ENCODE measurements around the gene RALGAPA2. TPM values are rescaled to one million over a fixed set of nuclear protein-coding genes. Genes with fewer than 3 reads are reported as not detected.

RALGAPA2 gene
- total RNA-seq, 1 experiment from 2014 or later = 9.8 TPM

DNA sequence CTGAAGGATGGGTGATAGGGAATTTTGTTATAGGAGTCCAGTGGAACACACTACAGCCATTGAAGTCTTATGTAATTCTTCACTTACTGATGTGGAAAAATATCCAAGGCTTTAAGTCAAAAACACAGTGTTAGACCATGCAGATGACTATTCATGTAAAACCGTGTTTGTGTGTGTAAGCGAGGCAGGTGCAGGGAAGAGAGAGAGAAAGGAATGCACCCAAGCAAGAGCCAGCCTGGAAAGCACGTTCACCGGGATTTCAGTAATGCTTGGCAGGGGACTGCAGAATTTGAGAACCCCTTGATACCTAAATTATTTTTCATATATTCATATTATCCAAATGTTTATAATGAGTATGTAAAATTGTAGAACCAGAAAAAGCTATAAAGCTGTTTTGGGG is 17.9 kb downstream of the RALGAPA2 start:
- no peaks in the 10 kb centered on the region for H3K9me2 ChIP-seq (replicated peaks; ENCODE audit: low read length)
- no peak overlapping the region for H3K9ac ChIP-seq (ENCODE audit: low read length)
- ChIA-PET POLR2A (ENCODE audit: unreplicated experiment) (no interaction called here), CTCF (no interaction called here)
- DNase-seq (no peak), ATAC-seq (no peak)
- H3K4me2 ChIP-seq (ENCODE audit: low read length) = no peak overlapping the region
- H3K4me1 ChIP-seq (ENCODE audit: insufficient read depth, low read length) = peaks cover 12% of the 10 kb centered on the region
- H3K27ac ChIP-seq (ENCODE audit: low read length) = no peak overlapping the region
- no peaks in the 10 kb centered on the region for H3K36me3 ChIP-seq (ENCODE audit: low read depth, low read length)
- intact Hi-C loops (cut with micrococcal nuclease) = no loop called here
- 0 out of 2 replicates have a peak, but pooled peaks cover 7% of the 10 kb centered on the region for H3K79me2 ChIP-seq (ENCODE audit: low read length)
- no peaks in the 10 kb centered on the region for H3K9me3 ChIP-seq (ENCODE audit: low read length)
- no peaks in the 10 kb centered on the region for H3F3A ChIP-seq (ENCODE audit: low read length, unreplicated experiment)
- H3K27me3 ChIP-seq (ENCODE audit: low read length) = no peaks in the 10 kb centered on the region
- TF ChIP-seq EZH2phosphoT487 (IDR thresholded peaks at IDR 0.05; ENCODE audit: borderline replicate concordance, low read length) (no peak), EZH2 (IDR thresholded peaks at IDR 0.05; ENCODE audit: low read length, unreplicated experiment) (no peak), CTCF (conservative IDR thresholded peaks at IDR 0.05; ENCODE audit: low read depth, low read length) (no peak)
- H4K20me1 ChIP-seq (ENCODE audit: low read length) = peaks cover 8% of the 10 kb centered on the region; the same call in 1 of the 2 replicates
- H3K4me3 ChIP-seq (ENCODE audit: low read length) = no peak overlapping the region
- no peak overlapping the region for H2AFZ ChIP-seq (ENCODE audit: low read length)
- BruUV-seq (replicated peaks) = no TSS peak

DNA sequence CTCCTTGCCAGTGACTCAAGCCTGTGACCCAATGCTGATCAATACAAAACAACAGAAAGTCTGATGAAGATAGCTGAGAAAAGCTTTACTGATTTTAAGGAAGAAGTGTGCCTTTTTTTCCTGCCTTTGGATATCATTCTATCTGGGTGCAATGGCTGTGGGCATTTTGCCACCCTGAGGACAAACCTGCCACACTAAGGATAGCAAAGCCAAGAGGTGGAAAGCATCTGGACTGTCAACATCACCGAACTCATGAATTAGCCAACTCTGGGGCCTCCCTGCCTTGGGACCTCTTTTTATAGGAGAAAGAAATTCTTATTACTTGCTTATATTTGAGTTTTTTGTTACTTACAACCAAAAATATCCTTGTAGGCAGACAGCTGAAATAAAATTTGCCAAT is 19.9 kb downstream of the RALGAPA2 start:
- H3K9me2 ChIP-seq (replicated peaks; ENCODE audit: low read length) = no peaks in the 10 kb centered on the region
- ATAC-seq (no peak), DNase-seq (no peak)
- no peak overlapping the region for H3K4me2 ChIP-seq (ENCODE audit: low read length)
- POLR2A ChIA-PET (ENCODE audit: unreplicated experiment) = no interaction called here
- no peaks in the 10 kb centered on the region for H3F3A ChIP-seq (ENCODE audit: low read length, unreplicated experiment)
- H3K4me3 ChIP-seq (ENCODE audit: low read length) = no peak overlapping the region
- no peak overlapping the region for H2AFZ ChIP-seq (ENCODE audit: low read length)
- H4K20me1 ChIP-seq (ENCODE audit: low read length) = no peaks in the 10 kb centered on the region
- no peak overlapping the region for H3K9ac ChIP-seq (ENCODE audit: low read length)
- intact Hi-C loops (cut with micrococcal nuclease) = no loop called here
- H3K79me2 ChIP-seq (ENCODE audit: low read length) = 0 out of 2 replicates have a peak, but pooled peaks cover 2% of the 10 kb centered on the region
- H3K4me1 ChIP-seq (ENCODE audit: insufficient read depth, low read length) = no peaks in the 10 kb centered on the region
- H3K27ac ChIP-seq (ENCODE audit: low read length) = no peak overlapping the region
- TF ChIP-seq EZH2phosphoT487 (IDR thresholded peaks at IDR 0.05; ENCODE audit: borderline replicate concordance, low read length) (no peak), EZH2 (IDR thresholded peaks at IDR 0.05; ENCODE audit: low read length, unreplicated experiment) (no peak), CTCF (conservative IDR thresholded peaks at IDR 0.05; ENCODE audit: low read depth, low read length) (no peak)
- H3K9me3 ChIP-seq (ENCODE audit: low read length) = no peaks in the 10 kb centered on the region
- CTCF ChIA-PET = no interaction called here
- no peaks in the 10 kb centered on the region for H3K36me3 ChIP-seq (ENCODE audit: low read depth, low read length)
- BruUV-seq (replicated peaks) = no TSS peak
- no peaks in the 10 kb centered on the region for H3K27me3 ChIP-seq (ENCODE audit: low read length)

- H3K27ac ChIP-seq (ENCODE audit: low read length) = no peak overlapping the region
- CTCF ChIA-PET = no interaction called here
These were observed 20.8 kb downstream of the RALGAPA2 start for GRCh38 chr20:20691477-20692235.

More at GRCh38 chr20:20691477-20692235, 20.8 kb downstream of the RALGAPA2 start:
- Histone ChIP-seq H3K27me3 (ENCODE audit: low read length) (no peaks in the 10 kb centered on the region), H3K9ac (ENCODE audit: low read length) (no peak overlapping the region), H3K4me2 (ENCODE audit: low read length) (no peak overlapping the region), H3K9me3 (ENCODE audit: low read length) (no peaks in the 10 kb centered on the region), H2AFZ (ENCODE audit: low read length) (no peak overlapping the region), H3K36me3 (ENCODE audit: low read depth, low read length) (no peaks in the 10 kb centered on the region), H3K79me2 (ENCODE audit: low read length) (no peaks in the 10 kb centered on the region), H3K4me1 (ENCODE audit: insufficient read depth, low read length) (no peaks in the 10 kb centered on the region), H3F3A (ENCODE audit: low read length, unreplicated experiment) (no peaks in the 10 kb centered on the region), H4K20me1 (ENCODE audit: low read length) (no peaks in the 10 kb centered on the region), H3K9me2 (replicated peaks; ENCODE audit: low read length) (no peaks in the 10 kb centered on the region), H3K4me3 (ENCODE audit: low read length) (no peak overlapping the region)
- ATAC-seq (no peak), DNase-seq (no peak)
- POLR2A ChIA-PET (ENCODE audit: unreplicated experiment) = no interaction called here
- BruUV-seq (replicated peaks) = no TSS peak
- intact Hi-C loops (cut with micrococcal nuclease) = no loop called here
- TF ChIP-seq CTCF (conservative IDR thresholded peaks at IDR 0.05; ENCODE audit: low read depth, low read length) (no peak), EZH2phosphoT487 (IDR thresholded peaks at IDR 0.05; ENCODE audit: borderline replicate concordance, low read length) (no peak), EZH2 (IDR thresholded peaks at IDR 0.05; ENCODE audit: low read length, unreplicated experiment) (no peak)
